Upper lobe of left lung (tissue), 6 donors: ENCODE data around the gene FFAR2. TPM values are rescaled to one million over a fixed set of nuclear protein-coding genes. Genes with fewer than 3 reads are reported as not detected.
"Not testable (repeated sequence)": the region's sequence is repeated elsewhere in the genome, so short reads cannot be mapped to it uniquely, and the experiment has no call there.

Experiments used
- ATAC-seq, 2 donors: fragments of 200-7000 bp; cut with Tn5 transposase; one replicate each; pipeline ENCODE4 v1.9.1; 2022; ENCODE audit warnings: mild to moderate bottlenecking in 2 of 2, moderate library complexity in 2 of 2; ENCODE audit not compliant: low FRiP score in 2 of 2
- DNase-seq, 2 donors: peaks; one replicate each; pipeline ENCODE4 v3.0.0-alpha.2; 2019 to 2020
- H3K27ac ChIP-seq, 4 donors: fragments of 200-600 bp; sonication (generic); one replicate each; pipeline ENCODE4 v1.5.1; 2016 to 2019
- H3K27me3 ChIP-seq, 4 donors: fragments of 200-600 bp; sonication (generic); one replicate each; pipeline ENCODE4 v1.5.1; 2017 to 2019
- H3K36me3 ChIP-seq, 4 donors: fragments of 200-600 bp; sonication (generic); one replicate each; pipeline ENCODE4 v1.5.1; 2016 to 2019
- H3K4me1 ChIP-seq, 4 donors: fragments of 200-600 bp; sonication (generic); one replicate each; pipeline ENCODE4 v1.5.1; 2018 to 2019
- H3K4me3 ChIP-seq, 4 donors: fragments of 200-600 bp; sonication (generic); one replicate each; pipeline ENCODE4 v1.5.1; 2017 to 2019; ENCODE audit warnings: mild to moderate bottlenecking in 2 of 4, moderate library complexity in 1 of 4
- H3K9me3 ChIP-seq, 4 donors: fragments of 200-600 bp; sonication (generic); one replicate each; pipeline ENCODE4 v1.5.1; 2018 to 2019
- EP300 ChIP-seq, 4 donors: sonication (generic); formaldehyde crosslinking; IDR thresholded peaks; one replicate each; pipeline ENCODE4 v1.5.1; 2017; ENCODE audit warnings: antibody characterized with exemption in 4 of 4, control low read depth in 2 of 4
- POLR2A ChIP-seq, 4 donors: fragments of 450-650 bp; IDR thresholded peaks; one replicate each; pipeline ENCODE4 v1.5.1; 2016 to 2017; ENCODE audit warnings: antibody characterized with exemption in 4 of 4, mild to moderate bottlenecking in 2 of 4
- POLR2AphosphoS5 ChIP-seq, 2 donors: sonication (generic); formaldehyde crosslinking; IDR thresholded peaks; one replicate each; pipeline ENCODE4 v1.5.1; 2017; ENCODE audit warnings: antibody characterized with exemption in 2 of 2
- WGBS, 2 donors: methylation state at CpG; one replicate each; pipeline ENCODE4 v1.1.5; 2017 to 2018; 5-methylcytosine and 5-hydroxymethylcytosine counted together
- total RNA-seq, 6 donors: library from RNA; depleted of rRNA in 4 of 6; stranded (reverse); fragments of >200 nt in 4 of 6; gene quantifications; one replicate each; pipeline versions ENCODE4 v1.1.0 to v1.2.1, GENCODE V29; 2016 to 2021
- TF ChIP-seq, protein P1 (sequence below), 6 experiments: fragments of 450-650 bp in 4 of 6; fragments of 200-600 bp in 2 of 6; sonication (generic) in 2 of 6; IDR thresholded peaks; one replicate each; pipeline ENCODE4 v1.5.1; 2016 to 2019; ENCODE audit warnings: antibody characterized with exemption in 6 of 6
- donor health status: DM: no; HTN: no; CAD: no; lungs with moderate emphysema.
- donor health status: DM: no; HTN: yes; CAD: no; lungs with severe emphysema.

The FFAR2 gene
- total RNA-seq, 6 donors from 2014 or later = 0.22 to 9.0 (median 2.1) TPM; not detected in 1

- no peaks in the 10 kb centered on the region for H3K36me3 ChIP-seq
- H3K27ac ChIP-seq = no peak overlapping the region
- no peak for DNase-seq
- H3K27me3 ChIP-seq = no peaks in the 10 kb centered on the region
- H3K9me3 ChIP-seq = no peaks in the 10 kb centered on the region
- ATAC-seq = no peak
- WGBS, 2 donors = 83 to 100% methylated on average over 1 of the region's 1 CpG
- H3K4me3 ChIP-seq = no peak overlapping the region
- peaks cover 14 to 23% (median 22%) of the 10 kb centered on the region in 4 donors for H3K4me1 ChIP-seq
- TF ChIP-seq, protein P1, sequence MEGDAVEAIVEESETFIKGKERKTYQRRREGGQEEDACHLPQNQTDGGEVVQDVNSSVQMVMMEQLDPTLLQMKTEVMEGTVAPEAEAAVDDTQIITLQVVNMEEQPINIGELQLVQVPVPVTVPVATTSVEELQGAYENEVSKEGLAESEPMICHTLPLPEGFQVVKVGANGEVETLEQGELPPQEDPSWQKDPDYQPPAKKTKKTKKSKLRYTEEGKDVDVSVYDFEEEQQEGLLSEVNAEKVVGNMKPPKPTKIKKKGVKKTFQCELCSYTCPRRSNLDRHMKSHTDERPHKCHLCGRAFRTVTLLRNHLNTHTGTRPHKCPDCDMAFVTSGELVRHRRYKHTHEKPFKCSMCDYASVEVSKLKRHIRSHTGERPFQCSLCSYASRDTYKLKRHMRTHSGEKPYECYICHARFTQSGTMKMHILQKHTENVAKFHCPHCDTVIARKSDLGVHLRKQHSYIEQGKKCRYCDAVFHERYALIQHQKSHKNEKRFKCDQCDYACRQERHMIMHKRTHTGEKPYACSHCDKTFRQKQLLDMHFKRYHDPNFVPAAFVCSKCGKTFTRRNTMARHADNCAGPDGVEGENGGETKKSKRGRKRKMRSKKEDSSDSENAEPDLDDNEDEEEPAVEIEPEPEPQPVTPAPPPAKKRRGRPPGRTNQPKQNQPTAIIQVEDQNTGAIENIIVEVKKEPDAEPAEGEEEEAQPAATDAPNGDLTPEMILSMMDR (IDR thresholded peaks at IDR 0.05) = no peak
- TF ChIP-seq EP300 (IDR thresholded peaks at IDR 0.05) (no peak), POLR2AphosphoS5 (IDR thresholded peaks at IDR 0.05) (no peak), POLR2A (IDR thresholded peaks at IDR 0.05) (no peak)
Measured at GRCh38 chr19:35466259-35466658, 18.2 kb downstream of the FFAR2 start.

GRCh38 chr19:35468637-35469036, 20.6 kb downstream of the FFAR2 start:
- Histone ChIP-seq H3K27ac (no peak overlapping the region), H3K9me3 (no peaks in the 10 kb centered on the region), H3K27me3 (no peaks in the 10 kb centered on the region), H3K36me3 (no peaks in the 10 kb centered on the region), H3K4me3 (no peak overlapping the region), H3K4me1 (peaks cover 0 to 4% (median under 1%) of the 10 kb centered on the region in 4 donors)
- ATAC-seq = peak; percentile 75 to 76
- WGBS, 2 donors = 11 to 34% methylated on average over 2 of the region's 2 CpGs
- DNase-seq = peak in 1 of 2 donors; percentile 69
- TF ChIP-seq POLR2A (IDR thresholded peaks at IDR 0.05) = no peak
- no peak for TF ChIP-seq POLR2AphosphoS5 (IDR thresholded peaks at IDR 0.05)
- no peak for TF ChIP-seq EP300 (IDR thresholded peaks at IDR 0.05)
- TF ChIP-seq, protein P1 (IDR thresholded peaks at IDR 0.05) = peak; percentile 62 to 83 (median 72)

GRCh38 chr19:35470128-35470527, 22.1 kb downstream of the FFAR2 start:
- WGBS, 2 donors = 89 to 93% methylated on average over 7 of the region's 7 CpGs
- H3K4me1 ChIP-seq = peaks cover 0 to 4% (median 0%) of the 10 kb centered on the region in 4 donors
- no peaks in the 10 kb centered on the region for H3K9me3 ChIP-seq
- DNase-seq (no peak), ATAC-seq (no peak)
- no peaks in the 10 kb centered on the region for H3K36me3 ChIP-seq
- no peak overlapping the region for H3K4me3 ChIP-seq
- no peak for TF ChIP-seq POLR2A (IDR thresholded peaks at IDR 0.05)
- TF ChIP-seq, protein P1 (IDR thresholded peaks at IDR 0.05) = no peak
- no peaks in the 10 kb centered on the region for H3K27me3 ChIP-seq
- H3K27ac ChIP-seq = no peak overlapping the region

GRCh38 chr19:35471075-35471474, 23.0 kb downstream of the FFAR2 start:
- not testable (repeated sequence) for ATAC-seq, DNase-seq, H3K36me3 ChIP-seq, H3K27ac ChIP-seq, H3K27me3 ChIP-seq, H3K4me1 ChIP-seq, H3K9me3 ChIP-seq, H3K4me3 ChIP-seq
- WGBS, 2 donors = 96 to 97% methylated on average over 4 of the region's 4 CpGs

GRCh38 chr19:35471946-35472345, 23.9 kb downstream of the FFAR2 start:
- DNase-seq (no peak), ATAC-seq (no peak)
- Histone ChIP-seq H3K27me3 (no peaks in the 10 kb centered on the region), H3K4me3 (no peak overlapping the region), H3K27ac (no peak overlapping the region), H3K4me1 (peaks cover 0 to 4% (median 0%) of the 10 kb centered on the region in 4 donors), H3K9me3 (no peaks in the 10 kb centered on the region), H3K36me3 (no peaks in the 10 kb centered on the region)
- TF ChIP-seq POLR2AphosphoS5 (IDR thresholded peaks at IDR 0.05) (no peak), POLR2A (IDR thresholded peaks at IDR 0.05) (no peak), EP300 (IDR thresholded peaks at IDR 0.05) (no peak)
- TF ChIP-seq, protein P1 (IDR thresholded peaks at IDR 0.05) = no peak
- WGBS, 2 donors = 91 to 95% methylated on average over 8 of the region's 8 CpGs
